ENCODE measurements around the gene CATSPER4. TPM values are rescaled to one million over a fixed set of nuclear protein-coding genes. Genes with fewer than 3 reads are reported as not detected.

CATSPER4 gene
- total RNA-seq, 1 experiment from 2014 or later = not detected

DNA sequence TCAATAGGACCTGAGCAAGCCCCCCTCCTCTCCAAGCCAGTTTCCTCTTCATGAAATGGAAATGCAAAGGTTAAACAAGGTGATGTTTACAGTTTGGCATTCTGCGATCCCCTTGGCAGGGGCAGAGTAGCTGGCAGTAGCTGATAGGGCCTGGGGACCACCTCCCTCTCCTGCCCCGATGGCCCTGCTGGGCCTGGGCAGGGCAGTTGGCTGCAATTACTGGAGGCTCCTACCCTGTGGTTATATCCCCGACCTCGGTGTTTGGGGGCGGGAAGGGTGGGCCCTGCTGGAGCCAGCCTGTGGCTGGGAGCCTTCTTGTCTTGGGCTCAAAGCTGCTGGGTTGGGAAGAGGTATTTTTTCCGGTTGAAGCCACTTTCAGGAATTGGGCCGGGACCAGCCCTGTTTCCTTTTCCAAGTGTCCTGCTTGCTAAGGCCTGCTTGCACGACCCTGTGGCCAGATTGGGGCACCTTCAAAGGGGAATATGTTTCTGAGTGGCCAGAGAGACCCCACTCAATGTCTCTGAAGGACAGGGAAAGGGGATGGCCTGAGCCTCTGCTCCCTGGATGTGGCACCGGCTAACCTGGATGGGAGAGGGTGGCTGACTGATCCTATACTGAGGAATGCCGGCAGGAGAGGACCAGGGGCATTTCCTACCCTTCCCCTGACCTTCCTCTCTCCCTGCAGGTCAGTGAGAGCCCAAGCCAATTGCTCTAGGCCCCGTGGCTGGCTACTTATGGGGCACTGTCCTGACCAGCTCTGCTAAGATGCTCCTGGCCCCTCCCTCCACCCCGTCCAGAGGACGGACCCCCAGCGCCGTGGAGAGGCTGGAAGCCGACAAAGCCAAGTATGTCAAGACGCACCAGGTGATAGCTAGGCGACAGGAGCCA is 29.6 kb upstream of the CATSPER4 start:
- H3K36me3 Mint-ChIP-seq (ENCODE audit: insufficient read depth in 1 of 3, low read depth in 3 of 3) = no peaks in the 10 kb centered on the region
- peaks cover 0 to 4% of the 10 kb centered on the region in 2 experiments; a peak in 1 of 5 replicates for H3K9me3 Mint-ChIP-seq
- peaks cover 11% of the 10 kb centered on the region; the same call in 1 of the 2 replicates for H3K4me1 ChIP-seq (ENCODE audit: insufficient read depth, low read length)
- H4K5ac ChIP-seq (ENCODE audit: insufficient read length, low read depth, low read length) = no peak overlapping the region
- no peaks in the 10 kb centered on the region for H4K20me1 ChIP-seq (ENCODE audit: control insufficient read depth, insufficient read depth, insufficient read length)
- H2BK20ac ChIP-seq (ENCODE audit: low read depth, low read length, poor library complexity, severe bottlenecking) = no peak overlapping the region
- no peaks in the 10 kb centered on the region for H3K9me3 ChIP-seq (ENCODE audit: control insufficient read depth, low read depth, low read length)
- H4K8ac ChIP-seq (replicated peaks; ENCODE audit: insufficient read length, low read depth, low read length) = no peak overlapping the region
- H2BK5ac ChIP-seq (ENCODE audit: insufficient read length, low read length) = no peak overlapping the region
- H3K79me1 ChIP-seq (ENCODE audit: insufficient read depth, low read depth, low read length, poor library complexity, severe bottlenecking) = no peaks in the 10 kb centered on the region
- H3T11ph ChIP-seq (ENCODE audit: low read length) = no peak overlapping the region
- H3K4ac ChIP-seq (ENCODE audit: low read depth, low read length) = no peak overlapping the region
- peaks cover 24% of the 10 kb centered on the region for H3K23me2 ChIP-seq (ENCODE audit: insufficient read length, low read depth, low read length, poor library complexity, severe bottlenecking)
- no peak overlapping the region for H2BK12ac ChIP-seq (ENCODE audit: insufficient read length, low read depth, low read length)
- no peak for DNase-seq
- H3K4me1 Mint-ChIP-seq = peaks cover 48 to 56% of the 10 kb centered on the region in 2 experiments
- H3K79me2 ChIP-seq (ENCODE audit: insufficient read depth, low read length) = no peaks in the 10 kb centered on the region
- H3K14ac ChIP-seq (ENCODE audit: insufficient read depth, low read length) = no peak overlapping the region
- peaks cover 93% of the 10 kb centered on the region for H3K27me3 Mint-ChIP-seq (ENCODE audit: low read depth)
- no peak overlapping the region for H3K18ac ChIP-seq (ENCODE audit: insufficient read length, low read depth, low read length)
- H2AK5ac ChIP-seq (ENCODE audit: insufficient read length, low read length) = no peak overlapping the region
- TF ChIP-seq CTCF (conservative IDR thresholded peaks at IDR 0.05) = no peak
- no peak overlapping the region for H3K9ac ChIP-seq (ENCODE audit: extremely low read depth, insufficient read length, low read length)
- no peak overlapping the region for H4K91ac ChIP-seq (ENCODE audit: insufficient read length, low read depth, low read length)
- H2BK120ac ChIP-seq (ENCODE audit: low read depth, low read length, poor library complexity, severe bottlenecking) = no peak overlapping the region
- H2BK15ac ChIP-seq (ENCODE audit: low read depth, low read length) = no peak overlapping the region
- H3K4me2 ChIP-seq (ENCODE audit: insufficient read depth, insufficient read length, low read length) = peak overlapping the region; percentile 46
- H3K27ac ChIP-seq (ENCODE audit: insufficient read length, low read depth, low read length) = no peak overlapping the region
- peaks cover 39% of the 10 kb centered on the region; the same call in 1 of the 2 replicates for H3K27me3 ChIP-seq (ENCODE audit: insufficient read depth, low read length)
- no peak overlapping the region for H3K23ac ChIP-seq (ENCODE audit: insufficient read length, low read depth, low read length)
- no CpG with 5 or more reads among the region's 18 CpGs for WGBS (ENCODE audit: extremely low coverage, insufficient read length, low lambda C conversion rate)
- H3K56ac ChIP-seq (ENCODE audit: insufficient read length, low read depth, low read length) = no peak overlapping the region
- H3K27ac Mint-ChIP-seq = peak overlapping the region in 1 of 3 experiments; percentile 74; a peak in 1 of 7 replicates
- H3K4me3 Mint-ChIP-seq = peak overlapping the region; percentile 49 to 71
- no peak overlapping the region for H2AFZ ChIP-seq (ENCODE audit: low read length)
